Liver (tissue), 9 donors: Measurements from ENCODE around the gene C5. TPM values are rescaled to one million over a fixed set of nuclear protein-coding genes. Genes with fewer than 3 reads are reported as not detected.

ENCODE experiments used
- DNase-seq: peaks from one replicate; pipeline ENCODE4 v3.0.0-alpha.2; 2017; ENCODE audit warnings: low spot score
- H3K27ac ChIP-seq, 2 donors: one replicate each; pipeline ENCODE4 v1.7.0; 2013; ENCODE audit warnings: inconsistent platforms in 2 of 2, low read length in 2 of 2, control low read depth in 1 of 2, low read depth in 1 of 2, mild to moderate bottlenecking in 1 of 2
- H3K27me3 ChIP-seq, 4 donors: one replicate each; pipeline versions ENCODE4 v1.6.1 to v1.7.0; 2013; ENCODE audit warnings: low read length in 3 of 4, inconsistent platforms in 1 of 4, mild to moderate bottlenecking in 1 of 4, moderate library complexity in 1 of 4; ENCODE audit not compliant: control insufficient read depth in 4 of 4, insufficient read depth in 4 of 4
- H3K36me3 ChIP-seq, 4 donors: one replicate each; pipeline versions ENCODE4 v1.6.1 to v1.7.0; 2013; ENCODE audit warnings: low read length in 3 of 4, mild to moderate bottlenecking in 3 of 4, low read depth in 1 of 4, moderate library complexity in 1 of 4; ENCODE audit not compliant: control insufficient read depth in 4 of 4, insufficient read depth in 3 of 4
- H3K4me1 ChIP-seq, 4 donors: one replicate each; pipeline versions ENCODE4 v1.6.1 to v1.7.0; 2013; ENCODE audit warnings: low read length in 3 of 4, mild to moderate bottlenecking in 3 of 4, moderate library complexity in 1 of 4; ENCODE audit not compliant: control insufficient read depth in 4 of 4, insufficient read depth in 4 of 4
- H3K4me3 ChIP-seq, 3 donors: one replicate each; pipeline versions ENCODE4 v1.6.1 to v1.7.0; 2013; ENCODE audit warnings: low read length in 3 of 3, control low read depth in 1 of 3, low read depth in 1 of 3, mild to moderate bottlenecking in 1 of 3
- H3K9ac ChIP-seq, 2 donors: one replicate each; pipeline ENCODE4 v1.7.0; 2013; ENCODE audit warnings: low read length in 2 of 2, mild to moderate bottlenecking in 2 of 2, moderate library complexity in 2 of 2, control low read depth in 1 of 2, low read depth in 1 of 2
- H3K9me3 ChIP-seq, 4 donors: one replicate each; pipeline versions ENCODE4 v1.6.1 to v1.7.0; 2013; ENCODE audit warnings: low read length in 3 of 4; ENCODE audit not compliant: control insufficient read depth in 4 of 4
- EGR1 ChIP-seq, 2 donors: IDR thresholded peaks; 2 replicates each; pipeline ENCODE4 v1.6.1; 2016 to 2018; ENCODE audit warnings: antibody characterized with exemption in 2 of 2, low read depth in 2 of 2
- FOXA1 ChIP-seq: IDR thresholded peaks from 2 replicates; pipeline ENCODE4 v1.6.1; 2016; ENCODE audit warnings: antibody characterized with exemption
- FOXA2 ChIP-seq: IDR thresholded peaks from 2 replicates; pipeline ENCODE4 v1.6.1; 2016; ENCODE audit warnings: antibody characterized with exemption
- GABPA ChIP-seq, 2 donors: IDR thresholded peaks in 1 of 2; conservative IDR thresholded peaks in 1 of 2; 2 replicates each; pipeline ENCODE4 v1.6.1; 2016; ENCODE audit warnings: antibody characterized with exemption in 2 of 2, mild to moderate bottlenecking in 1 of 2, moderate library complexity in 1 of 2
- HNF4A ChIP-seq, 2 donors: conservative IDR thresholded peaks; 2 replicates each; pipeline ENCODE4 v1.6.1; 2016; ENCODE audit warnings: antibody characterized with exemption in 2 of 2, mild to moderate bottlenecking in 2 of 2
- HNF4G ChIP-seq: IDR thresholded peaks from 2 replicates; pipeline ENCODE4 v1.6.1; 2016; ENCODE audit warnings: antibody characterized with exemption
- JUND ChIP-seq, 2 donors: IDR thresholded peaks; 2 replicates each; pipeline ENCODE4 v1.6.1; 2016; ENCODE audit warnings: antibody characterized with exemption in 2 of 2
- MAX ChIP-seq: IDR thresholded peaks from 2 replicates; pipeline ENCODE4 v1.6.1; 2016; ENCODE audit warnings: antibody characterized with exemption
- NR2F2 ChIP-seq: IDR thresholded peaks from 2 replicates; pipeline ENCODE4 v1.6.1; 2016; ENCODE audit warnings: antibody characterized with exemption
- RAD21 ChIP-seq, 2 donors: IDR thresholded peaks; 2 replicates each; pipeline ENCODE4 v1.6.1; 2016; ENCODE audit warnings: antibody characterized with exemption in 2 of 2, mild to moderate bottlenecking in 2 of 2
- RXRA ChIP-seq, 2 donors: IDR thresholded peaks; 2 replicates each; pipeline ENCODE4 v1.6.1; 2017 to 2018; ENCODE audit warnings: antibody characterized with exemption in 2 of 2, mild to moderate bottlenecking in 1 of 2
- SP1 ChIP-seq: IDR thresholded peaks from 2 replicates; pipeline ENCODE4 v1.6.1; 2018; ENCODE audit warnings: antibody characterized with exemption, mild to moderate bottlenecking
- TAF1 ChIP-seq: conservative IDR thresholded peaks from 2 replicates; pipeline ENCODE4 v1.6.1; 2016; ENCODE audit warnings: antibody characterized with exemption, mild to moderate bottlenecking
- YY1 ChIP-seq: IDR thresholded peaks from 2 replicates; pipeline ENCODE4 v1.6.1; 2016; ENCODE audit warnings: antibody characterized with exemption, mild to moderate bottlenecking
- WGBS: extraction: QIAGEN DNeasy Blood & Tissue Kit; methylation state at CpG from one replicate; pipeline ENCODE4 v1.1.7; 2013; 5-methylcytosine and 5-hydroxymethylcytosine counted together
- polyA plus RNA-seq, 2 donors: library from polyadenylated mRNA; stranded (reverse) in 1 of 2; unstranded in 1 of 2; fragments of 200-250 nt in 1 of 2; fragments of >200 nt in 1 of 2; fragmentation: Nextera tagmentation in 1 of 2; extraction: Ambion mirVana in 1 of 2; gene quantifications; one replicate each; pipeline versions ENCODE4 v1.2.1 to v1.2.3, GENCODE V29; 2013 to 2015
- total RNA-seq, 2 donors: library from RNA; depleted of rRNA; stranded (reverse); fragments of >200 nt; gene quantifications; one replicate each; pipeline ENCODE4 v1.2.3, GENCODE V29; 2014
- TF ChIP-seq, protein P1 (sequence below): IDR thresholded peaks from 2 replicates; pipeline ENCODE4 v1.6.1; 2016; ENCODE audit warnings: antibody characterized with exemption
- TF ChIP-seq, protein P2 (sequence below): IDR thresholded peaks from 2 replicates; pipeline ENCODE4 v1.6.1; 2016; ENCODE audit warnings: antibody characterized with exemption
- TF ChIP-seq, protein P3 (sequence below): IDR thresholded peaks from 2 replicates; pipeline ENCODE4 v1.6.1; 2016; ENCODE audit warnings: antibody characterized with exemption, mild to moderate bottlenecking
- TF ChIP-seq, protein P4 (sequence below): fragments of 150-350 bp; IDR thresholded peaks from 2 replicates; pipeline ENCODE4 v1.5.1; 2017; ENCODE audit warnings: improper control_type of control experiment, low read depth, low read length; ENCODE audit not compliant: missing input control
- donor health status: healthy.
- donor health status: healthy.
- donor health status: healthy.
- donor health status: healthy.
- donor health status: healthy.

C5 gene
- total and polyA plus RNA-seq, 4 donors, result 127 to 485 (median 361) TPM

DNA sequence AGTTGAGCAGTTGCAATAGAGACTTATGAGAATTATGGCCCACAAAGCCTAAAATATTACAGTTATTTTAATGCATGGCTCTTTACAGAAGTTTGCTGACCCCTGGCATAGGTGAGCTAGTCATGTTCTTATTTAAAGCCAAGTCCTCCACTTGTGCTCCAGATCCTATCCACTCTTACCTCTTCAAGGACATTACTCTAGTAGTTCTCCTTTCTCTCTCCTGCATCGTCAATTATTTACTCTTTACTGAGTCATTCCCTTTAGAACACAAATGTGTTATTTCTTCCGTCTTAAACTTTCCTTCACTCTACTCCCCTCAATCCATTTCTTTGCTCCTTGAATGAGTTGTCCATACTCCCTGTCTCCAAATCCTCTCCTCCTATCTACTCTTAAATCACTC lies 102.9 kb downstream of the C5 start (continued):
- TF ChIP-seq, protein P1, sequence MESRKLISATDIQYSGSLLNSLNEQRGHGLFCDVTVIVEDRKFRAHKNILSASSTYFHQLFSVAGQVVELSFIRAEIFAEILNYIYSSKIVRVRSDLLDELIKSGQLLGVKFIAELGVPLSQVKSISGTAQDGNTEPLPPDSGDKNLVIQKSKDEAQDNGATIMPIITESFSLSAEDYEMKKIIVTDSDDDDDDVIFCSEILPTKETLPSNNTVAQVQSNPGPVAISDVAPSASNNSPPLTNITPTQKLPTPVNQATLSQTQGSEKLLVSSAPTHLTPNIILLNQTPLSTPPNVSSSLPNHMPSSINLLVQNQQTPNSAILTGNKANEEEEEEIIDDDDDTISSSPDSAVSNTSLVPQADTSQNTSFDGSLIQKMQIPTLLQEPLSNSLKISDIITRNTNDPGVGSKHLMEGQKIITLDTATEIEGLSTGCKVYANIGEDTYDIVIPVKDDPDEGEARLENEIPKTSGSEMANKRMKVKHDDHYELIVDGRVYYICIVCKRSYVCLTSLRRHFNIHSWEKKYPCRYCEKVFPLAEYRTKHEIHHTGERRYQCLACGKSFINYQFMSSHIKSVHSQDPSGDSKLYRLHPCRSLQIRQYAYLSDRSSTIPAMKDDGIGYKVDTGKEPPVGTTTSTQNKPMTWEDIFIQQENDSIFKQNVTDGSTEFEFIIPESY, result no peak

GRCh38 chr9:120946259-120946658 lies 103.8 kb downstream of the C5 start:
- Histone ChIP-seq H3K4me3 (no peak overlapping the region), H3K36me3 (peaks cover 2 to 10% (median 7%) of the 10 kb centered on the region in 4 donors), H3K4me1 (peaks cover 0 to 23% (median 16%) of the 10 kb centered on the region in 4 donors), H3K27me3 (no peaks in the 10 kb centered on the region), H3K9me3 (no peaks in the 10 kb centered on the region), H3K27ac (no peak overlapping the region), H3K9ac (no peak overlapping the region)
- WGBS, result 82% methylated on average over 3 of the region's 3 CpGs
- TF ChIP-seq FOXA1 (no peak), SP1 (no peak), FOXA2 (no peak), JUND (IDR thresholded peaks at IDR 0.05) (no peak), TAF1 (no peak), HNF4A (conservative IDR thresholded peaks at IDR 0.05) (no peak), EGR1 (IDR thresholded peaks at IDR 0.05; ENCODE audit: low read depth in 2 of 2) (no peak)
- TF ChIP-seq, protein P2, sequence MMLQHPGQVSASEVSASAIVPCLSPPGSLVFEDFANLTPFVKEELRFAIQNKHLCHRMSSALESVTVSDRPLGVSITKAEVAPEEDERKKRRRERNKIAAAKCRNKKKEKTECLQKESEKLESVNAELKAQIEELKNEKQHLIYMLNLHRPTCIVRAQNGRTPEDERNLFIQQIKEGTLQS, result no peak
- no peak for DNase-seq

DNA sequence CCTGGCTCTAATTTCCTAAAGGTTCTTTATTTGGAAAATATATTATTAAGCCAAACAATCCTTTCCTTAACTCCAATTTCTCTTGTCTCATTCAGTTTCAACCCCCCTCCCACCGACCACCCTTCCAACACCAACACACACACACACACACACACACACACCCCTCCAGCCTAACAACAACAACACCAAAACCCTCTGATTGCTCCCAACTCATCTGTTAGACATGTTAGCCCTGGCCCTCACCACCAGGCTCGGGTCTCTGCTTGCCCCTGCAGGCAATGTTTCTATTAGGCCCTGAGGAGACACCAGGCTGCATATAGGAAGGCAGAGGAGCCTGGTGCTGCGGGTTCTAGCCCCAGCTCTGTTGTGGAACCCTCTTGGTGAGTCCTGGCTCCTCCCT lies 105.1 kb downstream of the C5 start:
- no peak for DNase-seq
- H3K27me3 ChIP-seq, result no peaks in the 10 kb centered on the region
- peaks cover 0 to 24% (median 16%) of the 10 kb centered on the region in 4 donors for H3K4me1 ChIP-seq
- peak overlapping the region in 1 of 2 donors; percentile 15 for H3K27ac ChIP-seq
- TF ChIP-seq, protein P3, sequence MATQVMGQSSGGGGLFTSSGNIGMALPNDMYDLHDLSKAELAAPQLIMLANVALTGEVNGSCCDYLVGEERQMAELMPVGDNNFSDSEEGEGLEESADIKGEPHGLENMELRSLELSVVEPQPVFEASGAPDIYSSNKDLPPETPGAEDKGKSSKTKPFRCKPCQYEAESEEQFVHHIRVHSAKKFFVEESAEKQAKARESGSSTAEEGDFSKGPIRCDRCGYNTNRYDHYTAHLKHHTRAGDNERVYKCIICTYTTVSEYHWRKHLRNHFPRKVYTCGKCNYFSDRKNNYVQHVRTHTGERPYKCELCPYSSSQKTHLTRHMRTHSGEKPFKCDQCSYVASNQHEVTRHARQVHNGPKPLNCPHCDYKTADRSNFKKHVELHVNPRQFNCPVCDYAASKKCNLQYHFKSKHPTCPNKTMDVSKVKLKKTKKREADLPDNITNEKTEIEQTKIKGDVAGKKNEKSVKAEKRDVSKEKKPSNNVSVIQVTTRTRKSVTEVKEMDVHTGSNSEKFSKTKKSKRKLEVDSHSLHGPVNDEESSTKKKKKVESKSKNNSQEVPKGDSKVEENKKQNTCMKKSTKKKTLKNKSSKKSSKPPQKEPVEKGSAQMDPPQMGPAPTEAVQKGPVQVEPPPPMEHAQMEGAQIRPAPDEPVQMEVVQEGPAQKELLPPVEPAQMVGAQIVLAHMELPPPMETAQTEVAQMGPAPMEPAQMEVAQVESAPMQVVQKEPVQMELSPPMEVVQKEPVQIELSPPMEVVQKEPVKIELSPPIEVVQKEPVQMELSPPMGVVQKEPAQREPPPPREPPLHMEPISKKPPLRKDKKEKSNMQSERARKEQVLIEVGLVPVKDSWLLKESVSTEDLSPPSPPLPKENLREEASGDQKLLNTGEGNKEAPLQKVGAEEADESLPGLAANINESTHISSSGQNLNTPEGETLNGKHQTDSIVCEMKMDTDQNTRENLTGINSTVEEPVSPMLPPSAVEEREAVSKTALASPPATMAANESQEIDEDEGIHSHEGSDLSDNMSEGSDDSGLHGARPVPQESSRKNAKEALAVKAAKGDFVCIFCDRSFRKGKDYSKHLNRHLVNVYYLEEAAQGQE, result no peak
- TF ChIP-seq HNF4A (conservative IDR thresholded peaks at IDR 0.05) (no peak), RXRA (IDR thresholded peaks at IDR 0.05) (no peak), EGR1 (IDR thresholded peaks at IDR 0.05; ENCODE audit: low read depth in 2 of 2) (no peak), HNF4G (no peak), SP1 (no peak), RAD21 (IDR thresholded peaks at IDR 0.05) (no peak), NR2F2 (no peak), MAX (no peak), YY1 (no peak), GABPA (IDR thresholded peaks at IDR 0.05 in 1 of 2, conservative IDR thresholded peaks at IDR 0.05 in 1 of 2) (no peak), FOXA2 (no peak), TAF1 (no peak)
- TF ChIP-seq, protein P1, result no peak
- TF ChIP-seq, protein P4, sequence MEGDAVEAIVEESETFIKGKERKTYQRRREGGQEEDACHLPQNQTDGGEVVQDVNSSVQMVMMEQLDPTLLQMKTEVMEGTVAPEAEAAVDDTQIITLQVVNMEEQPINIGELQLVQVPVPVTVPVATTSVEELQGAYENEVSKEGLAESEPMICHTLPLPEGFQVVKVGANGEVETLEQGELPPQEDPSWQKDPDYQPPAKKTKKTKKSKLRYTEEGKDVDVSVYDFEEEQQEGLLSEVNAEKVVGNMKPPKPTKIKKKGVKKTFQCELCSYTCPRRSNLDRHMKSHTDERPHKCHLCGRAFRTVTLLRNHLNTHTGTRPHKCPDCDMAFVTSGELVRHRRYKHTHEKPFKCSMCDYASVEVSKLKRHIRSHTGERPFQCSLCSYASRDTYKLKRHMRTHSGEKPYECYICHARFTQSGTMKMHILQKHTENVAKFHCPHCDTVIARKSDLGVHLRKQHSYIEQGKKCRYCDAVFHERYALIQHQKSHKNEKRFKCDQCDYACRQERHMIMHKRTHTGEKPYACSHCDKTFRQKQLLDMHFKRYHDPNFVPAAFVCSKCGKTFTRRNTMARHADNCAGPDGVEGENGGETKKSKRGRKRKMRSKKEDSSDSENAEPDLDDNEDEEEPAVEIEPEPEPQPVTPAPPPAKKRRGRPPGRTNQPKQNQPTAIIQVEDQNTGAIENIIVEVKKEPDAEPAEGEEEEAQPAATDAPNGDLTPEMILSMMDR, result no peak
- no peaks in the 10 kb centered on the region for H3K9me3 ChIP-seq
- no peaks in the 10 kb centered on the region for H3K36me3 ChIP-seq
- 89% methylated on average over 3 of the region's 3 CpGs for WGBS
- no peak overlapping the region for H3K4me3 ChIP-seq
- no peak overlapping the region for H3K9ac ChIP-seq
